ENCODE results near the gene AKT2.

Gene AKT2

DNA sequence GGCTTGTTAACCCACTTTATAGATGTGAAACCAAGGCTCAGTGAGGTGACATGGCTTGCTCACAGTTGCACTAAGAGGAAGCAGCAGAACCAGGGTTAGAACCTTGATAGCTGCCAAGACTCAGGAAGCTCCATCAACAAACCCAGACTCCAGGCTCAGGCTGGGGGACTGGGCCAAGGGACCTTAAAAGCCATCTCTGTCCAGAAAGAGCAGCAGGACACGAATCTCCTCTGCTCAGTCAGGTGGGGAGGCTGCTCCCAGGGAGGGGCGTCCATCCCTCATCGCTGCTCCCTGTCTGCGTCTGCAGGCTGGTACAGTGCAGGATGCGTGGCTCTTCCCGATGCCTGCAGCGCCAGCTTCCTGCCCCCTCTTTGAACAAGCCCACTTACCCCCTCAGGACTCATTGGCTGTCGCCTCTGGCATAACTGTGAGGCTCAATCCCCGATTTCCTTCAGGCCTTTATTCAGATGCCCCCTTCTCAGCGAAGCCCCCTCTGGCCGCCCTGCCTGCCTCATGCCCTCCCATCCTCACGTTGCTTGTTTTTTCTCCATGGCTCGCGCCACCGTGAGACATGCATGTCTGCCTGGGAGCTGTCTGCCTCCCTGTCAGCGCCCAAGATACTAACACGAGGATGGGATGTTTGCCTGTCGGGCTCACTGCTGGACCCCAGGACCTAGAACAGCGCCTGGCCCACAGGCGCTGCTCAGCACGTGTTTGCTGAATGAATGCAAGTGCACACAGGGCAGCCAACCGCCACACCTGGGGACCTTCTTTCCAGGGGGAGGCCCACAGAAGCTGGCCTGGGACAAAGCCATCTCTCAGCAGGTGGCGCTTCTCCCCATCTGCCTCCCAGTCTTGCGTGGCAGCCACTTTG is 21.5 kb downstream of the AKT2 start:
- H3K27me3 ChIP-seq (ENCODE audit: insufficient read depth, poor library complexity, severe bottlenecking): no peaks in the 10 kb centered on the region
- DNase-seq (ENCODE audit: low spot score) (no peak), ATAC-seq (ENCODE audit: low read depth) (no peak)
- H3K9me3 ChIP-seq (ENCODE audit: severe bottlenecking): no peaks in the 10 kb centered on the region
- no peak overlapping the region for H3K27ac ChIP-seq (ENCODE audit: poor library complexity, severe bottlenecking)
- no peak for TF ChIP-seq CTCF (IDR thresholded peaks at IDR 0.05; ENCODE audit: poor library complexity, severe bottlenecking)
- no peak overlapping the region for H3K4me3 ChIP-seq (ENCODE audit: severe bottlenecking)
- H3K36me3 ChIP-seq (ENCODE audit: low read depth): peaks cover 17% of the 10 kb centered on the region
- no peaks in the 10 kb centered on the region for H3K4me1 ChIP-seq (ENCODE audit: insufficient read depth, poor library complexity, severe bottlenecking)

GRCh38 chr19:40262422-40262821 is 22.7 kb downstream of the AKT2 start:
- no peak for TF ChIP-seq CTCF (IDR thresholded peaks at IDR 0.05; ENCODE audit: poor library complexity, severe bottlenecking)
- H3K36me3 ChIP-seq (ENCODE audit: low read depth): peaks cover 17% of the 10 kb centered on the region
- no peaks in the 10 kb centered on the region for H3K9me3 ChIP-seq (ENCODE audit: severe bottlenecking)
- no peak for DNase-seq (ENCODE audit: low spot score)
- no peak overlapping the region for H3K27ac ChIP-seq (ENCODE audit: poor library complexity, severe bottlenecking)
- H3K27me3 ChIP-seq (ENCODE audit: insufficient read depth, poor library complexity, severe bottlenecking): no peaks in the 10 kb centered on the region
- H3K4me3 ChIP-seq (ENCODE audit: severe bottlenecking): no peak overlapping the region
- ATAC-seq (ENCODE audit: low read depth): no peak
- peaks cover 5% of the 10 kb centered on the region for H3K4me1 ChIP-seq (ENCODE audit: insufficient read depth, poor library complexity, severe bottlenecking)

DNA sequence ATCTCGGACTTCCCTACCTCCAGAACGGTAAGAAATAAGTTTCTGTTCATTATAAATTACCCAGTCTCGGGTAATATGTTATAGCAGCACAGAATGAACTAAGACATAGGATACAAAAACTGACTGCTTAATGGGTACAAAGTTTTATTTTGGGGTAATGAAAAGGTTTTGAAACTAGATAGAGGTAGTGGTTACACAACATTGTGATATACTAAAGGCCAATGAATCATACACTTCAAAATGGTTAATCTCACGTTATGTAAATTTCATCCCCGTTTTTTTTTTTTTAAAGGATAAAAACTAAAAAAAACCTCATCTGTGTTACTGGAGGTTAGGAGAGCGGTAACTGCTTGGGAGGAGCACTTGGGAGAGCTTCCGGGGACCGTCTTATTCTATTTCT is 23.5 kb downstream of the AKT2 start:
- Histone ChIP-seq H3K4me3 (ENCODE audit: severe bottlenecking) (no peak overlapping the region), H3K27me3 (ENCODE audit: insufficient read depth, poor library complexity, severe bottlenecking) (no peaks in the 10 kb centered on the region), H3K4me1 (ENCODE audit: insufficient read depth, poor library complexity, severe bottlenecking) (peaks cover 12% of the 10 kb centered on the region), H3K27ac (ENCODE audit: poor library complexity, severe bottlenecking) (no peak overlapping the region), H3K9me3 (ENCODE audit: severe bottlenecking) (no peaks in the 10 kb centered on the region), H3K36me3 (ENCODE audit: low read depth) (peaks cover 20% of the 10 kb centered on the region)
- DNase-seq (ENCODE audit: low spot score) (no peak), ATAC-seq (ENCODE audit: low read depth) (no peak)
- no peak for TF ChIP-seq CTCF (IDR thresholded peaks at IDR 0.05; ENCODE audit: poor library complexity, severe bottlenecking)

- H3K4me3 ChIP-seq (ENCODE audit: severe bottlenecking): no peak overlapping the region
- H3K4me1 ChIP-seq (ENCODE audit: insufficient read depth, poor library complexity, severe bottlenecking): peaks cover 14% of the 10 kb centered on the region
- H3K27me3 ChIP-seq (ENCODE audit: insufficient read depth, poor library complexity, severe bottlenecking): no peaks in the 10 kb centered on the region
- peaks cover 35% of the 10 kb centered on the region for H3K36me3 ChIP-seq (ENCODE audit: low read depth)
- ATAC-seq (ENCODE audit: low read depth) (peak; percentile 81), DNase-seq (ENCODE audit: low spot score) (peak; percentile 74)
- no peaks in the 10 kb centered on the region for H3K9me3 ChIP-seq (ENCODE audit: severe bottlenecking)
- H3K27ac ChIP-seq (ENCODE audit: poor library complexity, severe bottlenecking): no peak overlapping the region
- no peak for TF ChIP-seq CTCF (IDR thresholded peaks at IDR 0.05; ENCODE audit: poor library complexity, severe bottlenecking)
Observed at GRCh38 chr19:40257096-40257517, 28.0 kb downstream of the AKT2 start.

GRCh38 chr19:40256512-40256911 is 28.6 kb downstream of the AKT2 start:
- Histone ChIP-seq H3K4me1 (ENCODE audit: insufficient read depth, poor library complexity, severe bottlenecking) (peaks cover 14% of the 10 kb centered on the region), H3K27ac (ENCODE audit: poor library complexity, severe bottlenecking) (no peak overlapping the region), H3K27me3 (ENCODE audit: insufficient read depth, poor library complexity, severe bottlenecking) (no peaks in the 10 kb centered on the region), H3K4me3 (ENCODE audit: severe bottlenecking) (no peak overlapping the region), H3K9me3 (ENCODE audit: severe bottlenecking) (no peaks in the 10 kb centered on the region), H3K36me3 (ENCODE audit: low read depth) (peaks cover 35% of the 10 kb centered on the region)
- no peak for DNase-seq (ENCODE audit: low spot score)
- no peak; the same call in 2 of the 3 replicates for ATAC-seq (ENCODE audit: low read depth)
- TF ChIP-seq CTCF (IDR thresholded peaks at IDR 0.05; ENCODE audit: poor library complexity, severe bottlenecking): no peak
